Kidney tubule cell (primary cell): ENCODE data around the gene DNAH8.
A peak's percentile ranks its signal among the peaks of the same experiment; 100 is the strongest.

Experiments
- DNase-seq: peaks from one replicate; pipeline ENCODE4 v3.0.0-alpha.2; 2018; ENCODE audit warnings: low spot score

Gene DNAH8

DNA sequence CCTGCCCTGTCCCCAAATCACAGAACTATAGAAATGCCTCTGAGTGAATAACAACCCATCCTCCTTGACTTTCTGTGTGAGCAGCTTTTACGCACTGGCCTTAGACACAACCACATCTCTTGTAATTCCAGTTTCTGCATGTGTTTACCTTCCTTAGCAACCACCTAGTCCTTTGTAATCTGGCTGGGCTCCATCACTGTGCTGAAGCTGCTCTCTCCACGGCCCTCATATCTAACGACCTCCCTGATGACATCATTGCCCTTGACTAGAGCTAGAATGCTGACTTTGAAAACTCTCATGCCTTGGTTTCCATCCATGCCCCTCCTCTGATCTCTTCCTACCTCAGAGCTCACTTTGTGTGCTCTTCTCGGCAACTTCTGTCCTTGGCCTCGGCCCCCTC is 303.0 kb downstream of the DNAH8 start:
- no peak for DNase-seq

DNA sequence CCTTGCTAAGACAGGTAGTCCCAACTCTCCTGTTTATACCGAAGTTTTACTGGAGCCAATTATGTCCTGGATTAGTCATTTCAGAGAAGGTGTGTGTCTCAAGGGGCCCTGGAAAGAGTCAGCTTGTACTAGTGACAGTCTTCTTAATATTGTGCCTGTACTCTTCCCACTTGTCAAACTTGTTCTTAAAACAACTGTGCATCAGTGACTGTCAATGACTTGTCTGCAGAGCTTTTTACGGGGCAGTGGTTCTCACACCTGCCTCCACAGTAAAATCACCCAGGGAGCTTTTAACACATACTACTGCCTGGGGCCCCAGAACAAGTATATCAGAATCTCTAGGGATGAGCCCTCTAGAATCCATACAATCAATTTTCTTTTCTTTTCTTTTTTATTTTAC is 305.0 kb downstream of the DNAH8 start:
- no peak for DNase-seq

- no peak for DNase-seq
Measured at GRCh38 chr6:39021041-39021440, 305.9 kb downstream of the DNAH8 start.

GRCh38 chr6:39021779-39022178 is 306.7 kb downstream of the DNAH8 start:
- no peak for DNase-seq

- no peak for DNase-seq
Measured at GRCh38 chr6:39026175-39026574, 311.1 kb downstream of the DNAH8 start.

DNA sequence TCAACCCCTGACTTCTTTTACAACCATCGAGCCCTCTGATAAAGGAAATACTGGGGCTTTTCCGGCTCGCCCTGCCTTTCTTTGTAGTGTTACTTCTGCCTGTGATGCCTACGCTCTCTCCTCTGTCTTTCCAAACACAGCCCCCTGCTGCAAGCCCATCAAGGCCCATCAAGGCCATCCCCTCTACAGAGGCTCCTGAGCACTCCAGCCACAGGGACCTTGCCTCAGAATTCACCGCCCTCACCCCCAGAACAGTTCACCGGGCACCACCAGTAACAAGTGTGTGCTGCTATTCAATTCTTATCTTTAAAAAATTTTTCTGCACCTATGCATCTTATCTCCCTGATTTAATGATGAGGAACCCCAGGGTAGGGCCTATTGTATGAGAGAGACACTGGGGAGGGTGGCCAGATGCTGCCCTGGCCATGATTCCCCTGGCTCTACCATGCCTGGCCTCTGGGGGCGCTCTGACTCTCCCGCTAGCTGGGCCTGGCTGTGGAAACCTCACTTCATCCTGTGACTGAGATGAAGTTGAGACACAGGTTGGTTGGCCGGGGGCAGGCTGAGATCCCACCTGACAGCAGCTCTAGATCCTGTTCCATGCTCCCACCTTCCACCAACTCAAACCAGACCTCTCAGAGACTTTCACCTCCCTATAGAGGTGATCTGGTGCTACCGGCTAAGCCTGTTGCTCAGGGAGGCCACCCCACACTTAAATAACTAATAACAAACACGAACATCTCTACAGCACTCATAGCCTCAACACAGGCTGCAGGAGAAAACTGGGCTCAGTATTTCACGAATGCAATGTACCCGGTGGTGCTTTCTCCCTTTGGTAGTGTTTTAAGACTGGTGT is 314.3 kb downstream of the DNAH8 start:
- DNase-seq, result peak; percentile 17

DNA sequence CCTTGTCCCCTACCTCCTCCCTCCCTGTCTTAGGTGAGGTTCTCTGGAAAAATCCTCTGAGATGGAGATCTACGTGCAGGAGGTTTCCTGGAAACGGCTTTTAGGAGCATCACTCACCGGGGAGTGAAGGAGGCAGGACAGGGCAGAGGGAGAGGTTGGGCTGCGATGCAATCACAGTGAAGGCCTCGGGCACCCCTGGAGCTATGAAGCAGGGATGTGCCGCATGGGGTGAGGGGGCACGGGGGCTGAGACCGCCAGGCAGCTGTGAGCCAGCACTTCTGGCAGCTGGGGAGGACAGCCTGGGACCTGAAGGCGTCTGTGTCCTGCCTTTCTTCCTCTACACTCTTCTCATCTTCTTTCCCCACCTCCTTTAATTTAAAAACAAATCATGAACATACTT is 320.6 kb downstream of the DNAH8 start:
- DNase-seq, result no peak

- no peak for DNase-seq
Measured at GRCh38 chr6:39037082-39037508, 322.0 kb downstream of the DNAH8 start.

- no peak for DNase-seq
Measured at GRCh38 chr6:39037707-39038106, 322.6 kb downstream of the DNAH8 start.

- peak; percentile 14 for DNase-seq
Measured at GRCh38 chr6:39040080-39040673, 325.1 kb downstream of the DNAH8 start.

- DNase-seq, result no peak
Measured at GRCh38 chr6:39041072-39041471, 326.0 kb downstream of the DNAH8 start.

DNA sequence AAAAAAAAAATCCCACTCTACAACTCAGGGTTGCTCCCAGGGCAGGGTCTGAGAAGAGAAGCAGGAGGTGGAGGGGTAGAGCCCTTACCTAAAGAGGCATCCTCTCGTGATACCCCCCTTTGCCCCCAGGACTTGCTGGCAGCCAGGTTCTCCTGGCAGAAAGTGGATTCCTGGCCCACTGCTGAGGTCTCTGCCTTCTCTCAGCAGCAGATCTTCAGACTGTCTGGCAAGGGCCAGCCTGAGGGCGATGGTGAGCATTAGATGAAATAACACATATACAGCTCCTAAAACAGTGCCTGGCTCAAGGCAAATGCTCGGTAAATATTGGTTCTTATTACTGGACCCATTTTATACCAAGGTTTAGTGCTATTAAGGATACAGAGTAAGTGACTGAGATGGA is 328.7 kb downstream of the DNAH8 start:
- no peak for DNase-seq

DNA sequence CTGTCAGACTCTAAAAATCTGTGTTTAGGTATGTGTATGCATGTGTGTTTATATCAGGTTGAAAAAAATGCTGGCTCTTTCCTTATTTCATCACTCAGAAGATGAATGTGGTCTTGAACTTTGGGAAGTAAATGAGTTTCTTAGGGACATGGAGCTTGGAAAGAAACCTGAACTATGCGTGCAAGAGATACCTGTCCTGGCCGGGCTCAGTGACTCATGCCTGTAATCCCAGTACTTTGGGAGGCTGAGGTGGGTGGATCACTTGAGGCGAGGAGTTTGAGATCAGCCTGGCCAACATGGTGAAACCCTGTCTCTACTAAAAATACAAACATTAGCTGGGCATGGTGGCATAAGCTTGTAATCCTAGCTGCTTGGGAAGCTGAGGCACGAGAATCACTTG is 329.1 kb downstream of the DNAH8 start:
- DNase-seq, result no peak

DNA sequence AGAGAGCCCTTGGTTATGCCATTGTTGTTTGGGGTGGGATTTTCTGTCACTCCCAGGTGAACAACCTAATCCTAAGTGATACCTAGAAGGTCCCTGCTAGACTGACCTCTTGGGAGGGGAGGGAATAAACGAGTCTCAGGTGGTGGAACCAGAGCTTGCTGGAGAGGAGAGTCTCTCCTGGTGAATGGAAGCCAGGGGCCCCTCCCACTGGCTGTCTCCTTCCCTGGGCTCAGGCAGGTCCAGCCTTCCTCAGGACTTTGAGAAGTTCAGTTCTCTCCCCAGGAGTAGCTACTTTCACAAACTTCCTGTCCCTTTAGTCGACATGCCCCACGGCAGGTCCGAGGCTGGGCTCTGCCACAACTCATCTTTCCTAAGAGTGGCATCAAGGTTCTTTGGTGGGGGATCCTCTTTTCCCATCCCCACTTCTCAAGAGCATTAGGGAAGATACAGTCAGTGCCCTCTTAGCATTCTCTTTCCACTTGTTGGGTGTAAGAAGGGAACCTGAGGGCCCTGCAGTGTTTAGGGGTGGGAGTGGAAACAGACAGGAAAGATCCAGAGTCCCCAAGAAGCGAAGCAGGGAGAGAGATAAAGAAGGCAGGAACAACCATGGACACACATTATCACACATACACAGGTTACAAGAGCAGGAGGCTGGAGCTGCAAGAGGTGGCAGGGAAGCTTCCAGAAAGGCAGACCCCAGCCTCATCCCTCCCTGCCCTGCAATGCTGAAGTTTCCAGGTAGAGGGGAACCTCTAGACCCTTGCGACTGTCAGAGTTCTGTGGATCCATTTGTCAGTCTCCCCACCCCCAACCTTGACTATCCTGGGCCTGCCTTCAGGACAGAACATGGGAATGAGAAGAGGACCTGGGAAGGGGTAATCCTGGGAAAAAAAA is 332.6 kb downstream of the DNAH8 start:
- no peak for DNase-seq

DNA sequence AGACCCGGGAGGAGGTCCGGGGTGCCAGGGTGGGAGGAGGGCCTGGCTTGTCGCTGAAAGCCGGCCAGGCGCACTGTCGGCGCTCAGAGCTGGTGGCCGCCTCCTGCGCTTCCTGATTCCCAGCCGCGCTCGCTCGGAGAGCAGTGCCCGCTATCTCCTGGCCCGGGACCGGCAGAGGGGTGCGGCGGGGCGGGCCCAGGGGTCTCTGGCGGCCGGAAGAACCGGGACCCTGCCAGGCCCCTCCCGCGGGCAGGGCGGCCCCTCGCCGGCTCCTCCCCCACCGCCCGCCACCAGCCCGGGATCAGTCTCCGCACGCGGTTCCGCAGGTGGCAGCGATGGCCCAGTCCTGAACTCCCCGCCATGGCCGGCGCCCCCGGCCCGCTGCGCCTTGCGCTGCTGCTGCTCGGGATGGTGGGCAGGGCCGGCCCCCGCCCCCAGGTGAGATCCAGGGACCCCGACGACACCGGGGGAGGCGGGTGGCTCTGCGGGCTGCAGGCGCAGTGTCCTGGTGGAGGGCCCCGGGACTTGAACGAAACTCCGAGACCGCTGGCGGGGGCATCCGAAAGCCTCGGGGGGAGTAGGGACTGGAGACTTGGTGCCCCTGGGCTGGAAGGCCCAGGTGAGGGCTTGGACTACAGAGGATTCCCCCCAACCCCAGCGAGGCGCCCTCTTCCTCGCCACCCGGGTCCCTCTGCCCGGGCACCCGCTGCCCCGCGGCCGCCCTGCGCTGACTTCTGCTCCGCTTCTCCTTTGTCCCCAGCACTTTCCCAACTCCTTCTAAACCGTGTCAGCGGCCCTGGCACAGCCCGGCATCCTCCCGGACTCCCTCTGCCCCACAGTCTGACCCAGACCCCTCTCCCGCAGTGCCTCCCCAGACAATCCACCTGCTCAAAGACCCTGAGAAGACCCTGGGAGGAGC is 333.6 kb downstream of the DNAH8 start, which contains the start of gene GLP1R:
Gene GLP1R, plus strand, starts transcription at position 301 of the 919 bp plus-strand sequence. Its CDS starts 60 bp downstream, at position 361.
- DNase-seq, result no peak

- DNase-seq, result no peak
Measured at GRCh38 chr6:39049575-39050283, 334.6 kb downstream of the DNAH8 start.

GRCh38 chr6:39050453-39051112 is 335.5 kb downstream of the DNAH8 start:
- no peak for DNase-seq

DNA sequence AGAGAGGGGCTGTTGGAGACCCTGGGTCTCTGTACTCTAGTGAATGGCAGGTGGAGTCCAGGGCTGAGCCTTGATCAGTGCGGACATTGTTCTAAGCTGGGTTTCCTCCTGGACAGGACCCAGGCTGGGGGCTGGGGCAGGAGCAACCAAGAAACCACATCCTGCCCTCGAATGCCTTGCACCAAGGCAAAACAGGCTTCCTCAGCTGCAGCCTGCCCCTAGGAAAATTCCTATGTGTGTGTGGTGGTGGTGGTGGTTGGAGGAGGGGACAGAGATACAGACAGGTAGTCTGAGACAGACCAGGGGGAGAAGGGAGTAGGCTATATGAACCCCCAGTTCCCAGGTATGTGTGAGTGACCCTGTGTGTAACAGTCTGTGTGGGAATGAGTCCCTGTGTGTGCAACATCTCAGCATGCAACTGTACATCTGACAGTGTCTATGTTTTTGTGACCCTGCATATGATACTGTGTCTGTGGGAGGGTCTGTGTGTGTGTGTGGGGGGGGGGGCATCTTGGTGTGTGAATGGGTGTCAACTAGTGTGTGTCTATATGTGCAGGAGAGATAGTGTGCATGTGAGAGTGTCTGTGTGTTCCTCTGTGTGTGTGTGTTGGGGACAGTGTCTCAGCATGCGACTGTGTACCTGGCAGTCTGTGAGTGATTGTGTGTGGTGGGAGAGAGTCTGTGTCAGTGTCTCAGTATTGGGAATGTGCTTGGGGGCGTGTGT is 336.4 kb downstream of the DNAH8 start:
- DNase-seq, result peak; percentile 33

DNA sequence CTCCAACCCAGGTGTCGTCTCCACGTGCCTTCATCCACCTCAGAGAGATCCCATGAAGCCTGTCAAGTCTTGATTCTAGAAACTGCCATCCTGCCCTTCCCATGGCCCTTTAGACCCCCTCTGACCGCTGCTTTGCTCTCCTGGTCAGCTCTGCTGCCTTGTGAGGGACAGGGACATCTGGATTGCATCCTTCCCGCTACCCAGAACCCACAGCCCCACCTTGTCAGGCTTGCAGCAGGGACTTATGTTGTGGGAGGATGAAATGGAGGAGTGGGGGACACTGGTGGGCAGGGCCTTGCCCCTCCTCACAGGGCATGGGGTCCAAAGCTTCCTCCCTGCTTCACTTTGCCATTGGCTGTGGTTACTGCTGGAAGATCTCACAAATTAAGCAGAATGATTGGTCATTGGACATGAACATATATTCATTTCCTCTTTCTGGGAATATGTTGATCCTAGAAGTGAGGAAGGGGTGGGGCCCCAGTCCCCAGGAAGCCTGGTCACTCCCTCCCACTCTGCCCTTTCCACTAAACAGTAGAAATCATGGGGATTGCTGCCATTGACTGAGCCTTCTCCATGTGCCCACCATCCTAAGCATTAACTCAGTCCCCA is 338.0 kb downstream of the DNAH8 start:
- DNase-seq, result no peak
